Measurements from ENCODE around the gene AEBP2.
"Not testable (repeated sequence)": the region's sequence is repeated elsewhere in the genome, so short reads cannot be mapped to it uniquely, and the experiment has no call there.

Gene AEBP2

GRCh38 chr12:19518209-19518608, 78.9 kb downstream of the AEBP2 start:
- DNase-seq = no peak

GRCh38 chr12:19520646-19521415, 81.5 kb downstream of the AEBP2 start:
- no peak for DNase-seq

GRCh38 chr12:19525274-19525673, 86.0 kb downstream of the AEBP2 start:
- DNase-seq = no peak

- no peak for DNase-seq
These were observed 88.6 kb downstream of the AEBP2 start for GRCh38 chr12:19527866-19528265.

GRCh38 chr12:19528750-19529149, 89.5 kb downstream of the AEBP2 start:
- DNase-seq = no peak

GRCh38 chr12:19529951-19530636, 90.8 kb downstream of the AEBP2 start:
- no peak for DNase-seq

- DNase-seq = no peak
These were observed 91.3 kb downstream of the AEBP2 start for GRCh38 chr12:19530637-19531023.

GRCh38 chr12:19533567-19533966, 94.3 kb downstream of the AEBP2 start:
- no peak for DNase-seq

GRCh38 chr12:19539071-19539470, 99.8 kb downstream of the AEBP2 start:
- DNase-seq = no peak

- DNase-seq = no peak
These were observed 100.5 kb downstream of the AEBP2 start for GRCh38 chr12:19539836-19540235.

- DNase-seq = no peak
These were observed 103.3 kb downstream of the AEBP2 start for GRCh38 chr12:19542606-19543005.

- no peak for DNase-seq
These were observed 105.1 kb downstream of the AEBP2 start for GRCh38 chr12:19544353-19544752.

GRCh38 chr12:19545301-19545700, 106.0 kb downstream of the AEBP2 start:
- DNase-seq = no peak

- DNase-seq = no peak
These were observed 106.7 kb downstream of the AEBP2 start for GRCh38 chr12:19546027-19546426.

- no peak for DNase-seq
These were observed 107.4 kb downstream of the AEBP2 start for GRCh38 chr12:19546611-19547162.

GRCh38 chr12:19547271-19547671, 108.0 kb downstream of the AEBP2 start:
- DNase-seq = no peak

GRCh38 chr12:19548834-19549233, 109.5 kb downstream of the AEBP2 start:
- DNase-seq = no peak

GRCh38 chr12:19550626-19551025, 111.3 kb downstream of the AEBP2 start:
- DNase-seq = no peak

- not testable (repeated sequence) for DNase-seq
These were observed 113.3 kb downstream of the AEBP2 start for GRCh38 chr12:19552441-19553097.

GRCh38 chr12:19553175-19553574, 113.9 kb downstream of the AEBP2 start:
- no peak for DNase-seq

GRCh38 chr12:19561411-19561961, 122.2 kb downstream of the AEBP2 start:
- no peak for DNase-seq
